HG02571 (cell line): ENCODE measurements around the gene MPZL1.
"Not testable (repeated sequence)": the region's sequence is repeated elsewhere in the genome, so short reads cannot be mapped to it uniquely, and the experiment has no call there.

Experiments
- ATAC-seq: cut with Tn5 transposase; IDR thresholded peaks from one replicate; pipeline ENCODE4 v1.9.1; 2021; ENCODE audit warnings: mild to moderate bottlenecking, moderate library complexity; ENCODE audit not compliant: unreplicated experiment

The MPZL1 gene

GRCh38 chr1:167806235-167806634 is 84.5 kb downstream of the MPZL1 start:
- ATAC-seq: not testable (repeated sequence)

GRCh38 chr1:167806676-167807075 is 84.9 kb downstream of the MPZL1 start:
- ATAC-seq: not testable (repeated sequence)

GRCh38 chr1:167808104-167808503 is 86.3 kb downstream of the MPZL1 start:
- no peak for ATAC-seq

- ATAC-seq: no peak
Observed at GRCh38 chr1:167808690-167809089, 86.9 kb downstream of the MPZL1 start.

GRCh38 chr1:167812972-167813371 is 91.2 kb downstream of the MPZL1 start:
- no peak for ATAC-seq

GRCh38 chr1:167815650-167816049 is 93.9 kb downstream of the MPZL1 start:
- no peak for ATAC-seq

- peak; percentile 81 for ATAC-seq
Observed at GRCh38 chr1:167819849-167820683, 98.3 kb downstream of the MPZL1 start.

GRCh38 chr1:167820684-167821355 is 99.0 kb downstream of the MPZL1 start:
- ATAC-seq: no peak

GRCh38 chr1:167821356-167821685 is 99.5 kb downstream of the MPZL1 start:
- no peak for ATAC-seq

GRCh38 chr1:167821969-167822685 is 100.3 kb downstream of the MPZL1 start:
- ATAC-seq: no peak

- ATAC-seq: no peak
Observed at GRCh38 chr1:167824163-167824794, 102.5 kb downstream of the MPZL1 start.

- ATAC-seq: no peak
Observed at GRCh38 chr1:167825419-167826079, 103.8 kb downstream of the MPZL1 start.

GRCh38 chr1:167826127-167826526 is 104.3 kb downstream of the MPZL1 start:
- no peak for ATAC-seq

GRCh38 chr1:167829868-167830267 is 108.1 kb downstream of the MPZL1 start:
- no peak for ATAC-seq

GRCh38 chr1:167830668-167831067 is 108.9 kb downstream of the MPZL1 start:
- ATAC-seq: not testable (repeated sequence)

GRCh38 chr1:167832693-167833092 is 110.9 kb downstream of the MPZL1 start:
- ATAC-seq: no peak

GRCh38 chr1:167833904-167834303 is 112.1 kb downstream of the MPZL1 start:
- no peak for ATAC-seq

GRCh38 chr1:167836197-167836596 is 114.4 kb downstream of the MPZL1 start:
- ATAC-seq: no peak

- no peak for ATAC-seq
Observed at GRCh38 chr1:167837326-167837725, 115.5 kb downstream of the MPZL1 start.

- ATAC-seq: no peak
Observed at GRCh38 chr1:167839009-167839408, 117.2 kb downstream of the MPZL1 start.
